T-cell (primary cell): ENCODE measurements around the gene RAB14. TPM values are rescaled to one million over a fixed set of nuclear protein-coding genes. Genes with fewer than 3 reads are reported as not detected.
"Not testable (repeated sequence)": the region's sequence is repeated elsewhere in the genome, so short reads cannot be mapped to it uniquely, and the experiment has no call there.

Source experiments
- ATAC-seq, 4 experiments: fragments of 200-7000 bp in 3 of 4; fragments of 150-1000 bp in 1 of 4; cut with Tn5 transposase; replicated peaks in 1 of 4; 1 replicate in 3 of 4; 2 replicates in 1 of 4; pipeline ENCODE4 v1.10.0; 2021; ENCODE audit warnings: moderate library complexity in 3 of 4, mild to moderate bottlenecking in 2 of 4, moderate number of reproducible peaks in 1 of 4
- CTCF ChIA-PET, 2 donors: fragments of 300-600 bp; sonication (Branson Sonifier 250); formaldehyde crosslinking; loops; one replicate each; lab custom pipeline; 2022; ENCODE audit warnings: antibody characterized with exemption in 2 of 2; lab: Charles Lee
- POLR2A ChIA-PET, 2 donors: fragments of 300-600 bp; sonication (Branson Sonifier 250); formaldehyde crosslinking; loops; one replicate each; lab custom pipeline; 2022; ENCODE audit warnings: antibody characterized with exemption in 2 of 2; lab: Charles Lee
- DNase-seq, 35 experiments: peaks; one replicate each; pipeline versions ENCODE4 v3.0.0 to v3.0.0-alpha.2; 2013 to 2023
- H3K27ac ChIP-seq: one replicate; pipeline ENCODE4 v1.5.1; 2013; ENCODE audit warnings: low read length
- H3K27me3 ChIP-seq, 2 experiments: replicated peaks in 1 of 2; 1 replicate in 1 of 2; 2 replicates in 1 of 2; pipeline versions ENCODE4 v1.6.1 to v1.7.0; 2013; ENCODE audit warnings: low read length in 1 of 2, mixed read lengths in 1 of 2; ENCODE audit not compliant: control insufficient read depth in 2 of 2, insufficient read depth in 2 of 2; ENCODE audit errors: extremely low read depth in 1 of 2
- H3K36me3 ChIP-seq, 2 donors: 1 replicate in 1 of 2; 2 replicates in 1 of 2; pipeline versions ENCODE4 v1.6.1 to v1.7.0; 2013; ENCODE audit warnings: low read length in 1 of 2; ENCODE audit not compliant: control insufficient read depth in 2 of 2, insufficient read depth in 1 of 2; ENCODE audit errors: extremely low read depth in 1 of 2
- H3K4me1 ChIP-seq, 2 experiments: 1 replicate in 1 of 2; 2 replicates in 1 of 2; pipeline versions ENCODE4 v1.6.1 to v1.7.0; 2013; ENCODE audit warnings: low read length in 2 of 2, mixed read lengths in 1 of 2; ENCODE audit not compliant: insufficient read depth in 2 of 2, control insufficient read depth in 1 of 2; ENCODE audit errors: extremely low read depth in 1 of 2
- H3K4me3 ChIP-seq, 2 donors: 1 replicate in 1 of 2; 2 replicates in 1 of 2; pipeline versions ENCODE4 v1.5.1 to v1.7.0; 2013; ENCODE audit warnings: mild to moderate bottlenecking in 2 of 2, low read length in 1 of 2, moderate library complexity in 1 of 2; ENCODE audit not compliant: control insufficient read depth in 1 of 2; ENCODE audit errors: extremely low read depth in 1 of 2
- H3K9me3 ChIP-seq: 2 replicates; pipeline ENCODE4 v1.7.0; 2013
- H3K27ac Mint-ChIP-seq, 2 donors: one replicate each; pipeline ENCODE4 v1.8.0; 2020 to 2021; ENCODE audit warnings: mild to moderate bottlenecking in 2 of 2, mixed read lengths in 2 of 2
- H3K27me3 Mint-ChIP-seq, 2 donors: one replicate each; pipeline ENCODE4 v1.8.0; 2021 to 2022; ENCODE audit warnings: mixed read lengths in 2 of 2
- H3K36me3 Mint-ChIP-seq: one replicate; pipeline ENCODE4 v1.8.0; 2021; ENCODE audit warnings: mixed read lengths
- H3K4me1 Mint-ChIP-seq, 3 donors: one replicate each; pipeline ENCODE4 v1.8.0; 2020 to 2022; ENCODE audit warnings: mixed read lengths in 3 of 3, mild to moderate bottlenecking in 1 of 3
- H3K4me3 Mint-ChIP-seq, 3 donors: one replicate each; pipeline ENCODE4 v1.8.0; 2020 to 2022; ENCODE audit warnings: mild to moderate bottlenecking in 3 of 3, mixed read lengths in 3 of 3, moderate library complexity in 3 of 3
- H3K9me3 Mint-ChIP-seq, 3 donors: one replicate each; pipeline ENCODE4 v1.8.0; 2020 to 2022; ENCODE audit warnings: mixed read lengths in 3 of 3
- WGBS: methylation state at CpG from one replicate; pipeline ENCODE4 v1.1.5; 2013; ENCODE audit warnings: missing lambda C conversion rate; ENCODE audit not compliant: insufficient coverage; 5-methylcytosine and 5-hydroxymethylcytosine counted together
- total RNA-seq, 35 experiments: library from RNA in 6 of 35; stranded (reverse) in 6 of 35; fragments of 120-200 nt in 1 of 35; gene quantifications; one replicate each; pipeline versions ENCODE4 v1.2.1 to v1.2.4 and lab custom pipeline; 2013 to 2026

Gene RAB14
- total RNA-seq, 5 donors from 2014 or later (not counting 1 experiment from before 2014, with no cell fraction given): 42.4 to 56.6 (median 50.5) TPM

DNA sequence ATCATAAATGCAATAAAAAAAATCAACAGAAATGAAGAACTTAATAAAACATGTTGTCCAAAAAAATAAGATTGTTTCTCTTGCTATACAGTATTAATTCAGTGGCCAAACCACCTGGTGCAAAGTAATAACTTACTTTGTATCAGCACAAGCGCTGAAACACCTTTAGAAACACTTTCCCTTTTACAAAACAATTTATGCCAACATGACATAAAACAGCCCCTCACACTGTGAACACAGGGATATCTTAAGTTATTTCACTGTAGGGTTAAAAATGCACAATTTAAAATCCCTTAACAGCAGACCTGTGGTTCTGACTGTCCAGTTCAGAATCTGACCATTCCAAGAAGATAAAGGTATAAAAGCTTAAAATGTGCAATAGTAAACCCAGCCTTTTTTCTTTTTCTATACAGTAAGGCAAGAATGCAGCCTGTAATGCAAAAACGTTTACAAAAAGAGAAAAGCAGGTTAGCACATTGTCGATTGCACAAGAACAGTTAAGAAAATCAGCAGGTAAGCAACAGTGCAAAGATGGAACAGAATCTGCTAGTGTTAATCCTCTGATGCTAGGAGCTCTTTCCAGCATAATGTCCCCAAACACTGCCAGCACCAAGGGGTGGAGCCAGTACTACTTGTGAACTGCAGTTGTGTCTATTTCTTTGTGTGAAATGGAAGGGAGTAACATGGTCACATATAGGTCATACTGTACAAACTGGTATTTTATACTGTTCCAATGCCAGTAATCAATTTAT lies 21.6 kb downstream of the RAB14 start:
- DNase-seq (no peak), ATAC-seq (no peak)
- Histone ChIP-seq H3K4me3 (no peak overlapping the region), H3K27me3 (no peaks in the 10 kb centered on the region), H3K27ac (no peak overlapping the region), H3K4me1 (peaks cover 0 to 3% of the 10 kb centered on the region in 2 experiments), H3K9me3 (no peaks in the 10 kb centered on the region), H3K36me3 (peaks cover 11 to 76% of the 10 kb centered on the region in 2 donors)
- H3K27me3 Mint-ChIP-seq: no peaks in the 10 kb centered on the region
- no peak overlapping the region for H3K4me3 Mint-ChIP-seq
- no peaks in the 10 kb centered on the region for H3K9me3 Mint-ChIP-seq
- H3K36me3 Mint-ChIP-seq: peaks cover 47% of the 10 kb centered on the region
- peaks cover 26 to 39% (median 34%) of the 10 kb centered on the region in 3 donors for H3K4me1 Mint-ChIP-seq
- CTCF ChIA-PET: no interaction called here
- WGBS: 100% methylated on average over 1 of the region's 3 CpGs
- H3K27ac Mint-ChIP-seq: peak overlapping the region; percentile 43 to 44
- POLR2A ChIA-PET: no interaction called here

DNA sequence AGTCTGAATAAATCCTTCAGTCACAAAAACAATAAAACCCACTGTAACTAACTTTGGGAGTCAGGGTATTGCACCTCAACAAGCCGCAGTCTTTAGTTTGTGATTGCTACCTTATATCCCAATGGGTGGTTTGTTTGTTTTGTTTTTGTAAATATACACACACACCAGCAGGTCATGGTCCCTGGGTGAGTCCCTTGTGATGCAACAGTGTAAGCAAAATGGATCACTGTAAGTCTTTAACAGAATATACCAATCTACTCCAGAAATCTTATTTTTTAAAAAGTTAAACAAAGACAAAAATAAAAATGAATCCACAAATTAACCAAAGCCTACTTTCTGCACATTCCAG lies 22.3 kb downstream of the RAB14 start:
- no CpG with 5 or more reads among the region's 1 CpG for WGBS
- DNase-seq, CTCF ChIA-PET, H3K4me3 Mint-ChIP-seq, H3K27me3 Mint-ChIP-seq, POLR2A ChIA-PET, H3K4me3 ChIP-seq, H3K27ac ChIP-seq, H3K27me3 ChIP-seq, H3K9me3 ChIP-seq, H3K9me3 Mint-ChIP-seq, H3K4me1 ChIP-seq, ATAC-seq: not testable (repeated sequence)
- H3K4me1 Mint-ChIP-seq: peaks cover 21 to 33% (median 28%) of the 10 kb centered on the region in 3 donors
- peak overlapping the region; percentile 36 to 61 for H3K27ac Mint-ChIP-seq
- peaks cover 11 to 78% of the 10 kb centered on the region in 2 donors for H3K36me3 ChIP-seq
- peaks cover 51% of the 10 kb centered on the region for H3K36me3 Mint-ChIP-seq

DNA sequence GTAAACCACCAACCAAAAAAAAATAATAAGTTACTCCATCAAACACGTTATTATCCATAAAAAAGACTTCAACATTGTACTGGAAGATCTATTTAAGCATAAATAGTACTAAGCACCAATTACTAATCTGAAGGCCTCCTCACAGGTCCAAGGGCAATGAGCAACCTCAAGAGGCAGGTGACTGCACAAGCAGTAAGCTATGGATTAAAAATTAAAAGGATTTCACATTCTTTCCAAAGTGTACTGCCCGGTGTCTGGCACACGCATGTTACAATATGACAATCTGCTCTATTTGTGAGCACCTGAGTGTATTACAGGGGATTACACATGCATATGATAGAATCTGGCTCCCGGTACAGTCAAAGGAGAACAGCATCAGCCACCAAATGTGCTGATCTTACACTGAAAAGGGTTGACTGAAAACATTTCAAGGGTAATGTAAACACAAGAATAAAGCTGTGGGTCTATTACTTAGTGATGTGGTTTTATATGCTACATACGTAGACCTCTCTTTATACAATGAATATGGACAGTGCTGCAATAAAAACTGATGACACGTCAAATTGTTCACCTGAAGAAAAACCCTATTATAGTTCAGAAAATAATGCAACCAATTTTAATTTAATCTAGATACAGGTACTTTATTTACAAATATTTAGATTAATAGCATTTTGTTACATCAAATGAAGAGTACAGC lies 22.8 kb downstream of the RAB14 start:
- ATAC-seq: no peak
- Mint-ChIP-seq H3K27me3 (no peaks in the 10 kb centered on the region), H3K9me3 (no peaks in the 10 kb centered on the region), H3K4me1 (peaks cover 21 to 27% (median 23%) of the 10 kb centered on the region in 3 donors), H3K27ac (peak overlapping the region in 1 of 2 donors; percentile 57), H3K36me3 (peaks cover 54% of the 10 kb centered on the region), H3K4me3 (no peak overlapping the region)
- ChIA-PET CTCF (no interaction called here), POLR2A (no interaction called here)
- DNase-seq: no peak
- no peaks in the 10 kb centered on the region for H3K27me3 ChIP-seq
- H3K36me3 ChIP-seq: peaks cover 11 to 76% of the 10 kb centered on the region in 2 donors
- H3K27ac ChIP-seq: no peak overlapping the region
- 86% methylated on average over 1 of the region's 6 CpGs for WGBS
- H3K4me3 ChIP-seq: no peak overlapping the region
- no peaks in the 10 kb centered on the region for H3K9me3 ChIP-seq
- H3K4me1 ChIP-seq: peaks cover 0 to 2% of the 10 kb centered on the region in 2 experiments

- CTCF ChIA-PET: interaction anchor here in 1 of 2 donors (1.0 kb wide), 1 partner anchor 52 kb away, joined by 3 read pairs; no protein-coding TSS in a partner anchor
- Mint-ChIP-seq H3K36me3 (peaks cover 73% of the 10 kb centered on the region), H3K4me3 (no peak overlapping the region), H3K4me1 (peaks cover 10 to 12% (median 12%) of the 10 kb centered on the region in 3 donors), H3K27me3 (no peaks in the 10 kb centered on the region), H3K27ac (peak overlapping the region; percentile 19 to 36), H3K9me3 (no peaks in the 10 kb centered on the region)
- 100% methylated on average over 1 of the region's 7 CpGs for WGBS
- Histone ChIP-seq H3K27ac (no peak overlapping the region), H3K27me3 (no peaks in the 10 kb centered on the region), H3K4me1 (peaks cover 6 to 7% of the 10 kb centered on the region in 2 experiments), H3K36me3 (peaks cover 18 to 89% of the 10 kb centered on the region in 2 donors), H3K9me3 (no peaks in the 10 kb centered on the region), H3K4me3 (no peak overlapping the region)
- ATAC-seq (no peak), DNase-seq (no peak)
- POLR2A ChIA-PET: interaction anchor here in 1 of 2 donors (0.6 to 0.7 kb wide), 2 partner anchors 12 to 23 kb away, joined by 3 to 9 read pairs; no protein-coding TSS in a partner anchor
Measured at GRCh38 chr9:121173501-121173900, 28.2 kb downstream of the RAB14 start.

DNA sequence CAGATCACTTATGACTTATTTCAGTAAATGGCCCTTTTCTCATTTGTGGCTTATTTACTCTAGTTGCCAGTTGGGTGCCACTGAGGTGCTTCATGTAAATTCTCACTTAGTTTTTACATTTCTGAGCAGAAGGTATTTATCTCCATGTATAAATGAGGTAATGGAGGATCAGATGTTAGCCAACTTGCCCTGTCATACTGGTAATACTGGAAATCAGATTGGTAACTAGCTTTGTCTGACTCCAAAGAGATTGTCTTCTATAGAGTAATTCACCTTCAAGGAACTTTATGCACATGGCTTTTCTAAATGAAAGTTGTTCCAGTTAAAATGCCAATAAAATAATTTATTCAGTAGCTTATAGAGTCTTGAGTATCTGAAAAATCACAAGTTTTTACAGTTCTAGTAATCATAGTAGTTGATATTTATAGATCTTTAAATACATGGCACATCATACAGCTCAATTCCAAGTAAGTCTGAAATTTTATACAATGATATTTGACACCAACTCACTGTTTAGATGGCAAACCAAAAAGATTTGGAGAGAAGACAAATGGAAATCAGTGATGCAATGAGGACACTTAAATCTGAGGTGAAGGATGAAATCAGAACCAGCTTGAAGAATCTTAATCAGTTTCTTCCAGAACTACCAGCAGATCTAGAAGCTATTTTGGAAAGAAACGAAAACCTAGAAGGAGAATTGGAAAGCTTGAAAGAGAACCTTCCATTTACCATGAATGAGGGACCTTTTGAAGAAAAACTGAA lies 28.8 kb downstream of the RAB14 start:
- Mint-ChIP-seq H3K9me3 (no peaks in the 10 kb centered on the region), H3K27me3 (no peaks in the 10 kb centered on the region), H3K4me1 (peaks cover 16 to 18% (median 17%) of the 10 kb centered on the region in 3 donors), H3K4me3 (no peak overlapping the region), H3K27ac (peak overlapping the region; percentile 21 to 36), H3K36me3 (peaks cover 75% of the 10 kb centered on the region)
- H3K36me3 ChIP-seq: peaks cover 18 to 89% of the 10 kb centered on the region in 2 donors
- H3K27ac ChIP-seq: no peak overlapping the region
- CTCF ChIA-PET: interaction anchor here in 1 of 2 donors (1.0 kb wide), 1 partner anchor 51 kb away, joined by 3 read pairs; no protein-coding TSS in a partner anchor
- H3K9me3 ChIP-seq: no peaks in the 10 kb centered on the region
- H3K4me3 ChIP-seq: no peak overlapping the region
- H3K27me3 ChIP-seq: no peaks in the 10 kb centered on the region
- ATAC-seq (no peak), DNase-seq (no peak)
- no CpG with 5 or more reads among the region's 1 CpG for WGBS
- POLR2A ChIA-PET: interaction anchor here in 1 of 2 donors (0.6 to 0.7 kb wide), 2 partner anchors 13 to 22 kb away, joined by 3 to 9 read pairs; no protein-coding TSS in a partner anchor
- H3K4me1 ChIP-seq: peaks cover 8 to 10% of the 10 kb centered on the region in 2 experiments

DNA sequence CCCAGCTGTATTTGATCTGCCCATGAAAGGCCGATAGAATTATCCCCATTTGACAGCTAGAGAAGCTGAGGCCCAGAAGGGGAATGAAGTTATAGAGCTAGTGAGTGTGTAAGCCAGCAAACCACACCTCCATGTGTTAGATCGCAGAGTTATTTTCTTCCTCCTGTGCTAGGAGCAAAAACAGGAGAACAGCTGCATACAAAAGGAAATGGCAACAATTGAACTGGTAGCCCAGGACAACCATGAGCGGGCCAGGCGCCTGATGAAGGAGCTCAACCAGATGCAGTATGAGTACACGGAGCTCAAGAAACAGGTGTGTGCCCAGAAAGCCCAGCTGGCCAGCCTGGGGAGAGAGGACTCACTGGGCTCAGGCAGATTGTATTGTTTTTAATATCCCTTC lies 30.4 kb downstream of the RAB14 start:
- 93% methylated on average over 2 of the region's 5 CpGs for WGBS
- ATAC-seq (no peak), DNase-seq (no peak)
- ChIA-PET POLR2A (interaction anchor here (0.6 to 1.0 kb wide), 3 partner anchors 9 to 320 kb away, joined by 3 to 15 read pairs (median 3); no protein-coding TSS in a partner anchor), CTCF (interaction anchor here (0.6 to 1.4 kb wide), 6 partner anchors 14 to 417 kb away, joined by 3 to 4 read pairs (median 3); no protein-coding TSS in a partner anchor)
- peaks cover 8 to 10% of the 10 kb centered on the region in 2 experiments for H3K4me1 ChIP-seq
- H3K27ac ChIP-seq: no peak overlapping the region
- no peaks in the 10 kb centered on the region for H3K9me3 ChIP-seq
- H3K36me3 ChIP-seq: peaks cover 16 to 89% of the 10 kb centered on the region in 2 donors
- no peaks in the 10 kb centered on the region for H3K27me3 ChIP-seq
- peaks cover 20 to 23% (median 22%) of the 10 kb centered on the region in 3 donors for H3K4me1 Mint-ChIP-seq
- peak overlapping the region; percentile 2 to 69 for H3K27ac Mint-ChIP-seq
- H3K4me3 ChIP-seq: no peak overlapping the region
- peaks cover 75% of the 10 kb centered on the region for H3K36me3 Mint-ChIP-seq
- no peaks in the 10 kb centered on the region for H3K27me3 Mint-ChIP-seq
- H3K9me3 Mint-ChIP-seq: no peaks in the 10 kb centered on the region
- no peak overlapping the region for H3K4me3 Mint-ChIP-seq
